Activated naive CD4-positive, alpha-beta T cell (primary cell): ENCODE data around the gene FAM177A1.
"Not testable (repeated sequence)": the region's sequence is repeated elsewhere in the genome, so short reads cannot be mapped to it uniquely, and the experiment has no call there.

ENCODE experiments used
- DNase-seq, 4 experiments: peaks; one replicate each; lab custom pipeline; 2025; lab: John Stamatoyannopoulos, UW

Gene FAM177A1, protein sequence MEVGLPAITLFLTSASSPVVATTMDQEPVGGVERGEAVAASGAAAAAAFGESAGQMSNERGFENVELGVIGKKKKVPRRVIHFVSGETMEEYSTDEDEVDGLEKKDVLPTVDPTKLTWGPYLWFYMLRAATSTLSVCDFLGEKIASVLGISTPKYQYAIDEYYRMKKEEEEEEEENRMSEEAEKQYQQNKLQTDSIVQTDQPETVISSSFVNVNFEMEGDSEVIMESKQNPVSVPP

DNA sequence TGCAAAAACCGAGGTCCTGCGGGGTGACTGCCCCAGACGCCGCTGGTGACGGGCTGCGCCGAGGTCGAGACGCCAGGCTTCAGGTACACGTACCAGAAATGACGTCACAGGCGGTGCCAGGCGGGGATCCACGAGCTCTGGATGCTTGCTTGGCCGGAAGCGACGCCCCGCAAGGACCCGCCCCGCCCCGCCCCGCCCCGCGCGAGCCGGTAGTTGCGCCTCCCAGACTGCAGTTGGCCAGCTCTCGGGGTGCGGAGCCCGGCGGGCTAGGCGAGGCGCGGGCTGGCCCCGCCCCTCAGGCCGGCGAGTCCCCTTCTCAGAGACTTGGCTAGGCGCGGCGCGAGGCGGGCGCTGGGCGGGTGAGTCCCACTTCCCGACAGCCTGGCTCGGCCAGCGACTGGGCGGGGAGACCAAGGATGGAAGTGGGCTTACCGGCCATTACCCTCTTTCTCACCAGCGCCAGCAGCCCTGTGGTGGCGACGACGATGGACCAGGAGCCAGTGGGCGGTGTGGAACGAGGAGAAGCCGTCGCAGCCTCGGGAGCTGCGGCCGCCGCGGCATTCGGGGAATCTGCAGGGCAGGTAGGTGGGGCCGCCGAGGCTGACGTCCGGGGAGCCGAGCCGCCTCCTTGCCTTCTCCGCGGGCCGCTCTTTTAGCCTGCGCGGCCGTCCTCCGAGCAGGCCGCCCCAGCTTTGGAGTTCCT is at the start of gene FAM177A1:
TSS of gene FAM177A1 (plus strand) at position 225 of the 703 bp plus-strand sequence. CDS start at position 417, 192 bp downstream.
- peak; percentile 90 to 98 (median 95) for DNase-seq

DNA sequence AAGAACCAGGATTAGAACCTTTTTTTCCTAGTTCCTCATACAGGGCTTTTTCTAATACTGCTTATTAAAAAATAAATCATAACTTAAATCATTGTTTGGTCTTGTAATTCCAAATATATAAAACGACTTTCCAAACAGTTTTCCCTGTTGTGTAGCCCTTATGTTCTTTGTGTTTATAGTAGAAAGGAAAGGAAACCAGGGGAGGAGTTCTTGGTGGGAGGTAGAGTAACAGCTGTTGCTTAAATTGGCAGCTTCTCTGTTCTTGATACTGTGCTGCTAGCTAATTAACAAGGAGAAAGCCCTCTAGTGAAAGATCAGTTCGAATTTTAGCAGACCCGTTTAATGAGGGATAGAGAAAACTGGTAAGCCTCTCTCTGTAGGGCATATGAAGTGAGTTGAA is 48.3 kb upstream of the FAM177A1 start:
- no peak for DNase-seq

DNA sequence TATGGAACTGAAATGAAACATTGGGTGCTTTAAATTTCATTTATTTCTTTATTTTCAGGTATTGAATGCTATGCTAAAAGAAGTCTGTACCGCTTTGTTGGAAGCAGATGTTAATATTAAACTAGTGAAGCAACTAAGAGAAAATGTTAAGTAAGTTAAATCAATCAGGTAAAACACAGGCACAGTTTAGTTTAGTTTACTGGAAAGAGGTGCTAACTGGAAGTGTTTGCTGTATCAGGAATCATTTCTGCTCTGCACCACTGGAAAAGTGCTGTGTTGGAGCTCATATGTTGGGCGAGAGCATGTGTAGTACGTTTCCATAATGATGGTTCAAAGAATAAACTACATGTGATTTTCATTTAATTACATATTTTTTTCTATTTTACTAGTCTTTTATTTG is 46.6 kb upstream of the FAM177A1 start:
- DNase-seq: no peak

DNA sequence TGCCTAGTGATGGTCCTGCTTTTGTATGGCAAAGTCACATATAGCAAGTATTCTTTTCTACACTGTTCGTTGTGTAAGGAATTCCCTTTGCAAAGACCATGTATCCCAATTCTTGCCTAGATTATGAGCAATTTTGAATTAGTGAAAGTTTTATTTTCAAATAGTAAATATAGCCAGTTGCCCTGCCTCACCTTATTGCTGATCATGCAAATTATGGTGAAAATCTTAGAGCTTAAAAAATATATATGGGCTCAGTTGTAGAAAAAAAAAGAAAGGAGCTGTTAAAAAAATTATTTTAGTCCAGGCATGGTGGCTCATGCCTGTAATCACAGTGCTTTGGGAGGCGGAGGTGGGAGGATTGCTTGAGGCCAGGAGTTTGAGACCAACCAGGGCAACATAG is 44.5 kb upstream of the FAM177A1 start:
- no peak for DNase-seq

DNA sequence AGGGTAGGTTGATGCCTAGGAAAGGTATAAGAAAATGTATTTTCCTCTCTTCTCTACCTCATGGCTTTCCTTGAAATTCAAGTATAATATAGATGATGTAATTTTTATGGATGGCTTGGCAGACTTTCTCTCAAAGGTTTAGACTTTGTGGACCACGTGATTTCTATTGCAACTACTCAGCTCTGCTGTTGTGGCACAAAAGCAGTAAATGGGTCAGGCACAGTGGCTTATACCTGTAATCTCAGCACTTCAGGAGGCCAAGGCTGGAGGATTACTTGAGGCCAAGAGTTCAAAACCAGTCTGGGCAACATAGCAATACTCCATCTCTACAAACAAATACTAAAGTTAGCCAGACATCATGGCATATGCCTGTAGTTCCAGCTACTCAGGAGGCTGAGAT is 41.2 kb upstream of the FAM177A1 start:
- DNase-seq: no peak

DNA sequence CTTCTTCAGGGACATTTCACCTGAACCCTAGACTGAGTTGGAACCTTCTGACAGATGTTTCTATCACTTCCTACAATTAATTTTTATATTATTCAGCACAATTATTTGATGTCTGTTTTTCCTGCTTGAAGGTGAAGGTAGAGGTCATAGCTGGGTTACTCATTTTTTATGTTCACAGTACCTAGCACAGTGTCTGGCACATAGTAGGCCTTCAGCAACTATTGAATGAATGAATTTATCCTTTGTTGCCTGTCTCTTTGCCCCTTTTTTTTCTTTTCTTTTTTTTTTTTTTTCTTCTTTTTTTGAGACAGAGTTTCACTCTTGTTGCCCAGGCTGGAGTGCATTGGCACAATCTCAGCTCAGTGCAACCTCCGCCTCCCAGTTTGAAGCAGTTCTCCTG is 29.5 kb upstream of the FAM177A1 start:
- no peak for DNase-seq

DNA sequence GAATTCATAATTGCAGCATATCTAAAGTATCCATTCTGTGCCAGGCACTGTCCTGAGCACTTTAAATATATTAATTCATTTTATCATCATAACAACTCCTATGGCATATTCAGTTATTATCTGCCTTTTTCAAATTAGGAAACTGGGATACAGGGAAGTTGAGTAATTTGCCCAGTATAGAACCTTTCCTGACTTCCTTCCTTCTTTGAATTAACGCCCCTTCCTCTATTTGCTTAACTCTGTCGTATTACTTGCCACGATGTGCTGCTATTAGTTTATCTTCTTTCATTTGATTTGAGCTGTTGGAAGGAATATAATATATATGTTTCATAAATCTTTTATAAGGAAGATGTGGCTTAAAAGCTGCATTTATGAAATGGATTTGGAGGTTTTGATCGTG is 25.4 kb upstream of the FAM177A1 start:
- DNase-seq: no peak

DNA sequence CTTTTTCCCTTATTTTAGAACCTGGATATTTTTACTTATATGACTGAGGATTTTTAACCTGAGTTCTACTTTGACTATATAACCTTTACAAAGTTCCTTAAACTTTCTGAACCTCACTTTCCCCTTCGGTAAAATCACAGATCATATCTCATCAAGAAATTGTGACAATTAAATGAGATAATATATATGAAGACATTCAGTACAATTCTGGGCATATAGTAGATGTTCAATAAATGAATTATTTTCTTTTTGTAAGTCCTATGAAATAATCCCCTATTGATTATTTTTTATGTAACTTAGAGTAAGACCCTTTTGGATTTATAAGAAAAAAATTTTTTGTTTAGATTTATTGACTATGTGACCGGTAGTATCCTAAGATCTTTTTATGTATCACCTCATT is 17.6 kb upstream of the FAM177A1 start:
- DNase-seq: no peak

DNA sequence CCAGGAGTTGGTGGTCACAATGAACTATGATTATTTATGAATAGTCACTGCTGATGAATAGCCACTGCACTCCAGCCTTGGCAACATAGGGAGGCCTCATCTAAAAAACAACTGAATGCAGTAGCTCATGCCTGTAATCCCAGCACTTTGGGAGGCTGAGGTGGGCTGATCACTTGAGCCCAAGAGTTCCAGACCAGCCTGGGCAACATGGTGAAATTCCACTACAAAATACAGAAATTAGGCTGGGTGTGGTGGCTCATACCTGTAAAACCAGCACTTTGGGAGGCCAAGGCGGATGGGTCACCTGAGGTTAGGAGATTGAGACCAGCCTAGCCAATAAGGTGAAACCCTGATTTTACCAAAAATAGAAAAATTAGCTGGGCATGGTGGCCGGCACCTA is 13.5 kb upstream of the FAM177A1 start:
- no peak for DNase-seq

DNA sequence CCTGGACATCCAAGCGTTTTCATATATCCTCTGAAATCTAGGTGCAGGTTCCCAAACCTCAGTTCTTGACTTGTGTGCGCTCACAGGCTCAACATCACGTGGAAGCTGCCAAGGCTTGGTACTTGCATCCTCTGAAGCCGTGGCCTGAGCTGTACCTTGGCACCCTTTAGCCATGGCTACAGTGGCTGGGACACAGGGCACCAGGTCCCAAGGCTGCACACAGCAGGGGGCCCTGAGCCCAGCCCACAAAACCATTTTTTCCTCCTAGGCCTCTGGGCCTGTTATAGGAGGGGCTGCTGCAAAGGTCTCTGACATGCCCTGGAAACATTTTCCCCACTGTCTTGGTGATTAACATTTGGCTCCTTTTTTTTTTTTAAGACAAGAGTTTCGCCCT is 11.6 kb upstream of the FAM177A1 start:
- no peak for DNase-seq

DNA sequence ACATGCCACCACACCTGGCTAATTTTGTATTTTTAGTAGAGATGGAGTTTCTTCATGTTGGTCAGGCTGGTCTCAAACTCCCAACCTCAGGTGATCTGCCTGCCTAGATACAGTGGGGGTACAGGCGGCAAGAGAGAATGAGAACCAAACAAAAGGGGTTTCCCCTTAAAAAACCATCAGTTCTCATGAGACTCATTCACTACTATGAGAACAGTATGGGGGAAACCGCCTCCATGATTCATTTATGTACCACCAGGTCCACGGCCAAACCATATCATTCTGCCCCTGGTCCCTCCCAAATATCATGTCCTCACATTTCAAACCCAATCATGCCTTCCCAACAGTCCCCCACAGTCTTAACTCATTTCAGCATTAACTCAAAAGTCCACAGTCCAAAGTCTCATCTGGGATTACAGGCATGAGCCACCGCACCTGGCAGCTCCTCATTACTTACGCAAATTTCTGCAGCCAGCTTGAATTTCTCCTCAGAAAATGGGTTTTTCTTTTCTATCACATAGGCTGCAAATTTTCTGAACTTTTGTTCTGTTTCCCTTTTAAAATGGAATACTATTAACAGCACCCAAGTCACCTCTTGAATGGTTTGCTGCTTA is 11.0 kb upstream of the FAM177A1 start:
- DNase-seq: not testable (repeated sequence)

DNA sequence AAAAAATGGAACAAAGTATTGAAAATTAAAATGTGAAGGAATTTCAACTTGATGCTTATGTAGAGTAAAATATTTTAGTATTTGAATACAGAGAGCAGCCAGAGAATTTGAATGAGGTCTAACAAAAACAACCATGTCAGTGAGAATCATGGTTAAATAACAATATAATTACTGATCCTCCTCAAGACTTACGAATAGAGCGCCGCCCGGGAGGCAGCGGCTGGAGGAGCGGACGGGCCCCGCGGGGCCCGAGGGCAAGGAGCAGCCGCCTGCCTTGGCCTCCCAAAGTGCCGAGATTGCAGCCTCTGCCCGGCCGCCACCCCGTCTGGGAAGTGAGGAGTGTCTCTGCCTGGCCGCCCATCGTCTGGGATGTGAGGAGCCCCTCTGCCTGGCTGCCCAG is 7.8 kb upstream of the FAM177A1 start:
- DNase-seq: not testable (repeated sequence)

DNA sequence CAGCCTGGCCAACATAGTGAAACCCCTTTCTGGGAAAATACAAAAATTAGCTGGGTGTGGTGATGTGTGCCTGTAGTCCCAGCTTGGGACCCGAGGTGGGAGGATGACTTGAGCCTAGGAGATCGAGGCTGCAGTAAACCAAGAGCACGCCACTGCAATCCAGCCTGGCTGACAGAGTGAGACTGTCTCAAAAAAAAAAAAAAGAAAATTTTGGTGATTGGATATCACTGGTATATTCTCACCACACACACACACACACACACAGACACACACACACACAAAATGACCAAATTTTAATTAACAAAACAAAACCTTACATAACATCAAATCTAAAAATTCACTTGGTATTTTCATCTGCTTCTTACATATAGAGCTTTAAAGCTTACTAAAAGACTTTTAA is 3.4 kb upstream of the FAM177A1 start:
- no peak for DNase-seq

DNA sequence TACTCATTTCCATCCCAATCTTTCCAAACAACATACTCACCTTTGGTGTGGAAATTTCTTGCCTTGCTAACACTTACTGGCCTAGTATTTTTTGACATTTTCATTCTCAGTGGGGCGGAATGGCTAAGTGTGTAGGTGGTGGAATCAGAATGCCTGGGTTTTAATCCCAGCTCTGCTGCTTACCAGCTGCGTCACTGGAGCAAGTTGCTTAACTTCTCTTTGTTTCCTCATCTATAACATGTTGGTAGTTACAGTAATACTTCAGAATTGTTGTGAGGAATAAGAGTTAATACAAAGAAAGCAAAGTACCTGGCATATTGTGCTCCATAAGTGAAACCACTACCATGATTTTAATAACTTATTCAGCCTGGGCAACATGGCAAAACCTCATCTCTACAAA is 3.0 kb upstream of the FAM177A1 start:
- no peak for DNase-seq

DNA sequence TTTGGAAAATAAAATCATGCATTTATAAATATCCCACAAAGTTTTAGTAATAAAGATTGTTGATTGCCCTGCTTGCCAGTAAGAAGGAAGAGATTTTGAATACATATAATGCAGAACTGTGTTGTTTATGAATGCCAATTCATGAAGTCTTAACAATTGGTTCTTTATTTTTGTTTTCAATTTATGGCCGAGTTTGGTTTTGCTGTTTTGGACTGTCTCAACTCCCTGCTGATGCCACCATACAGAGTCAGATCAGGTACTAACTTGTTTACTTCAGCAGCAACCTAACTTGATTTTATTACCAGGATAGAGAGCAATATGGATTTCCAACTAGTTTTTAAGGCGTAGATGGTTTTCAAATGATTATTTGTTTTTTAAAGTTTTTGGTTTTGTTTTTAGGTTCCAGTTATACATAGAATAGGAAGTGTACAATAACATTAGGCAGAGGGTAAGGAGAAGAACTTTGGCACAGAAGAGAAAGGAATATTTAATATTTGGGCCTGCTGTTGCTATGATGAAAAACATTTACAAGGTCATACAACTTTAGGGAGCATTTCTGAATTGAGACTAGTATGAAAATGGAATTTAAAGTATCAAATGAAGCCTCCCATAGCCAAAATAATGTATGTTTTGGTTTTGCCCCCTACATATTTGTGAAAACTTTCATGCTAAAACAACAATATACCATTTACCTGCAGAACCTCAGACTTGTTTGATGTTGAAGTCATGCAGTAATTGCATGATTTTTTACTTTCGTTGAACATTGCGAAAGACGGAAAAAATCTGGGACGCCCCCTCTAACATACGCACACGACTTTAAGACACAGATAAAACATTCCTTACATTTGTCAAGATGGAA is 904 bp upstream of the FAM177A1 start:
- DNase-seq: no peak

DNA sequence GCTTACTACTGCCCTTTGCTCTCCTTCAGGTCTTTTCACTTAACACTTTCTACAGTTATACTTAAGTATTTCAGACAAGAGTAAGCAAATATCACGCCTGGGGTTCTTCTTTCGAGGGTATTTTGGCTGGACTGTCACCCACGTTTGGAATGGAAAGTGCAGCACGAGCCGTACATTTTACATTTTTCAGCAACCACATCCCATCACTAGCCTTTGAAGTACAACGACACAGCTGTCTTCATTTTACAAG is 349 bp upstream of the FAM177A1 start:
- DNase-seq: no peak

DNA sequence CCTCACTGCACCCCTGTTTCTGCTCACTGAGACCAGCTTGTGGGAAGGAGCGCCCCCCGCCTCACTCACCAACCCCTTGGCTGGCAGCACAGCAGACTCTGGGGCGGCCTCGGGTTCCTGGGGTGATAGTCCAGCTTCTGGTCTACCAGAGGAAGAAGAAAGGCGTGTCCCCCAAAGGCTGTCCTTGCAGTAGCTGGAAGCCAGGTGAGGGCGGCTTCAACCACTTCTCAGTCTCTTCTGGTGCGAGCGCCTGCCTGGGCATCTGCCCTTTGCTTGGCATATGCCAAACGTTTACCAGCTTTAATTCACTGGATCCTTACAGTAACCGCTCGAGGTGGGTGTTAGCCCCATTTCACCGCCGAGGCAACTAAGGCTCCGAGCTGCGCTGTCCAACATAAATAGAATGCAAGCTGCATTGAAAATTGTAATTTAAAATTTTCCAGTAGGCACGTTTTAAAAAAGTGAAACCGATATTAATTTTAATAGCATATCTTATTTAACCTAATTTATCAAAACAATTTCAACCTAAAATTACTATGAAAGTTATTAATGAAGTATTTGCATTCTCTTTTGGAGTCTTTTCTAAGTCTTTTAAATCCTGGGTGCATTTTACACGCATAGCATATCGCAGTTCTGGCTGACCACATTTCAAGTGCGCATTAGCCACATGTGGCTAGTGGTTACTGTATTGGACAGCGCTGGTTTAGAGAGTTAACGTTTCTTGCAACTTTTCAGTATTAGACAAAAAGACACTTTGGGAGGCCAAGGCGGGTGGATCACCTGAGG is 872 bp downstream of the FAM177A1 start:
- DNase-seq: peak in 2 of 4 experiments; percentile 29 to 34

DNA sequence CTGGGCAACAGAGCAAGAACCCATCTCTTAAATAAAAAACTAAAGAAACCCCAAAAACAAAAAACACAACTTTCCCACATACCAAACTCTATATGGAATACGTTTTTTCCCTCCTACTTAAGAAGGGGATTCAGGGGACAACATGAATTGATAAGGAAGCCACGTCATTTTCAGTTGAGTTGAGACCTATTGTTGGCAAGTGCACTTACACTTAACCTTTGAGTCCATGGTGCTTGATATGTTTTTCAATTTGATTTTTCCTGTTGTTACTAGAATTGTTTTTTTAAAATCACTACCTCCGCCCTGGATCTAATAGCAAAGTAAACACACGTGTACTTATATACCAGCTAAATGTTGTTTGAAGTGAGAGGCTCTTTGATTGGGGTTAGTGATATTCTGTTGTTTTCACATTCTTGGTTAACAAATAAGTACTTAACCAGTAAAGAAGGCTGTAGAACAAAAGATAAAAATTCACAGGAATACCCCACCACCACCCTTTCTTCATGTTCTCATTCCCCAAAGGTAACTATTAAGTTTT is 2.0 kb downstream of the FAM177A1 start:
- no peak for DNase-seq

DNA sequence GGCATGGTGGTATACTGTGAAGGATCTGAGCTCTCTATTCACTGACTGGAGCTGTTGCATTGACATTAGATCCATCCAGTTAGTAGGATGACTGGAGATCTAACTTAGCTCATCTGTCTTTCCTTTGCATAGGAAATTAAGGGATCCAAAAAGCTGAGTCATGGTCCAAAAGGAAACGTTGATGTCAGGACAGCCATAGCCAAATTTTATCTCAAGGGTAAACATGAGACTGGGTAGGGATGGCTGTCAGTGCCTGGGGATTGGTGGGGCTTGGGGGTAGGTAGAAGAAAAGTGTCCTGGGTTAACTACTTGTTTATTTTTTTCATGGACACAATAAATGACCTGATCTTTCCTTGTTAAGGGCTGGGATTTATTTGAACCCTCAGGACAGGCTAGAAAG is 4.6 kb downstream of the FAM177A1 start:
- DNase-seq: no peak

DNA sequence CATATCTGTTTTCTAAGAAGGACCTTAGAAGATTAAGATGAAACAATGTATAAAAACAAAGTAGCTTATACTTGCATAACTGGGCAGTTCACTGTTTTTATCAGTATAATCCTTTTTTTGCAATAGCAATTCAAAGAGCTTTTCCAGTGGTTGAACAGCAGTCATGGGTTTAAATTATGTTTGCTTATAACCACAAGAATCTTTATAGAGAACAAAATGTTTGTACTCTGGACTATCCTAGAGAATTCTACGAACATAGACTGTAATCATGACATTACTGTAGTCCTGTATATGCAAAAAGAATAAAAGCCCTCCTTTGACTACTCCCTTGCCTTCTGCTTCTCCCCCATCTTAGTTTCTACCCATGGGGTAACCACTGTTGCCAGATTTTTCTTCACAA is 5.7 kb downstream of the FAM177A1 start:
- DNase-seq: no peak

DNA sequence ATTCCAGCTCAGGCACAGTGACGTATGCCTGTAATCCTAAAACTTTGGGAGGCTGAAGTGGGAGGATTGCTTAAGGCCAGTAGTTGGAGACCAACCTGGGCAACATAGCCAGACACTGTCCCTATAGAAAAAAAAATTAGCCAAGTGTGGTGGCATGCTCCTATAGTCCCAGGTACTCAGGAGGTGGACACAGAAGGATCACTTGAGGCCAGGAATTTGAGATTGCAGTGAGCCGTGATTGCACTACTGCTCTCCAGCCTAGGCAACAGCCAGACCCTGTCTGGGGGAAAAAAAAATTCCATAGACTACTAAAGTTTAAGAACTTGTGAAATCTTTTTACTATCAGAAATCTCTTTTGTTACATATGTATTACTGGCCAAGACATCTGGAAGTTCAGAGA is 6.6 kb downstream of the FAM177A1 start:
- no peak for DNase-seq
